SK-N-MC (cell line): ENCODE data around the gene TIFAB.

Source experiments
- EZH2 ChIP-seq: fragments of 200-600 bp; sonication (generic); IDR thresholded peaks from one replicate; pipeline ENCODE4 v1.6.1; 2017; ENCODE audit warnings: antibody characterized with exemption
- POLR2AphosphoS5 ChIP-seq: IDR thresholded peaks from 2 replicates; pipeline ENCODE4 v1.6.1; 2012; ENCODE audit warnings: mild to moderate bottlenecking, low read depth, low read length, borderline replicate concordance

DNA sequence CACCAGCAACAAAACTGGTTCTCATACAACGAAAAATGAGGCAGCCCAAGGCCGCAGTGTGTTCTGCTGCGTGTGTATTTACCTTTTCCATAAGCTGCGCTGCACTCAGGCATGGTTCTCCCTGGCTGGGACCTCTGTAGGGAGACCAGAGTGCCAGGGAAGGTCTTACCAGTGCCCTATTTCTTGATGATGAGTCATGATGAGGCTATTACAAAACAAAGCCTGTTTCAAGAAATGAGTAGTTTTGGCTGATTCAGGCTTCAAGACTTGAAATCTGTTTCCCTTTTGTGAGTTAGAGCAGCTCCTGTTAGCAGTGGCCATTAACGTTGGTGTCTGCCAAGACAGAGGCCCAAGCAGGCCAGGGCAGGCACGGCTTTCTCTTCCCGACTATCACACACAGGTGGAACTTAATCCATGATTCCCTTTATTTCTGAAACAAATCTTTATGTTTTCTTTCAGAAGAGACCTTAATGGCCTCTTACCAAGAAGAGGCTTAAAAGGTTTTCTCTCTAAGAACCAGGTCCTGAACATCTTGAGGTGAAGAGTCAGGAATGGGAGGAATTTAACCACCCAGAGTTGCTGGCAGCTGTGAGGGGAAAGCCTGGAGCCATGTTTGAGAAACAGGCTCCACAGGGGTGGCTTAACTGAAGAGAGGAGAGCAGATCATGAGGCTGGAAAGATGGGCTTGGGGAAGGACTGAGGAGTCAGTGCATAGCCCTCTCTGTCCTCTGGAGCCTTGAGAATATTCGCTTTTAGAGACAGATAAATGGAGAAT lies 41.4 kb upstream of the TIFAB start:
- TF ChIP-seq EZH2 (no peak), POLR2AphosphoS5 (no peak)
